PFSK-1 (cell line): ENCODE results near the gene SIMC1.

Source experiments
- FOXP2 ChIP-seq: optimal IDR thresholded peaks from 2 replicates; pipeline ENCODE3; 2011; ENCODE audit warnings: borderline replicate concordance, control low read depth, inconsistent platforms; ENCODE audit not compliant: insufficient read depth; ENCODE audit errors: extremely low read length, extremely low read depth
- POLR2AphosphoS5 ChIP-seq: IDR thresholded peaks from 2 replicates; pipeline ENCODE4 v1.6.1; 2012; ENCODE audit warnings: low read depth, mild to moderate bottlenecking, control low read depth, low read length, moderate library complexity
- SIN3A ChIP-seq: IDR thresholded peaks from 2 replicates; pipeline ENCODE4 v1.6.1; 2012; ENCODE audit warnings: mild to moderate bottlenecking, low read length, moderate library complexity, borderline replicate concordance; ENCODE audit not compliant: insufficient read depth
- TAF1 ChIP-seq: IDR thresholded peaks from 2 replicates; pipeline ENCODE4 v1.6.1; 2012; ENCODE audit warnings: low read length, control low read depth, borderline replicate concordance; ENCODE audit not compliant: insufficient read depth
- TF ChIP-seq, protein P1 (sequence below), 2 experiments: IDR thresholded peaks; 2 replicates each; pipeline versions ENCODE4 v1.6.1 to v1.8.0; 2011 to 2012; ENCODE audit warnings: low read depth in 2 of 2, low read length in 2 of 2, control low read depth in 1 of 2, inconsistent platforms in 1 of 2, mild to moderate bottlenecking in 1 of 2, moderate library complexity in 1 of 2; ENCODE audit not compliant: insufficient read depth in 1 of 2

GRCh38 chr5:176381979-176382378 lies 143.8 kb downstream of the SIMC1 start:
- TF ChIP-seq TAF1 (no peak), FOXP2 (no peak), POLR2AphosphoS5 (no peak), SIN3A (no peak)
- TF ChIP-seq, protein P1, sequence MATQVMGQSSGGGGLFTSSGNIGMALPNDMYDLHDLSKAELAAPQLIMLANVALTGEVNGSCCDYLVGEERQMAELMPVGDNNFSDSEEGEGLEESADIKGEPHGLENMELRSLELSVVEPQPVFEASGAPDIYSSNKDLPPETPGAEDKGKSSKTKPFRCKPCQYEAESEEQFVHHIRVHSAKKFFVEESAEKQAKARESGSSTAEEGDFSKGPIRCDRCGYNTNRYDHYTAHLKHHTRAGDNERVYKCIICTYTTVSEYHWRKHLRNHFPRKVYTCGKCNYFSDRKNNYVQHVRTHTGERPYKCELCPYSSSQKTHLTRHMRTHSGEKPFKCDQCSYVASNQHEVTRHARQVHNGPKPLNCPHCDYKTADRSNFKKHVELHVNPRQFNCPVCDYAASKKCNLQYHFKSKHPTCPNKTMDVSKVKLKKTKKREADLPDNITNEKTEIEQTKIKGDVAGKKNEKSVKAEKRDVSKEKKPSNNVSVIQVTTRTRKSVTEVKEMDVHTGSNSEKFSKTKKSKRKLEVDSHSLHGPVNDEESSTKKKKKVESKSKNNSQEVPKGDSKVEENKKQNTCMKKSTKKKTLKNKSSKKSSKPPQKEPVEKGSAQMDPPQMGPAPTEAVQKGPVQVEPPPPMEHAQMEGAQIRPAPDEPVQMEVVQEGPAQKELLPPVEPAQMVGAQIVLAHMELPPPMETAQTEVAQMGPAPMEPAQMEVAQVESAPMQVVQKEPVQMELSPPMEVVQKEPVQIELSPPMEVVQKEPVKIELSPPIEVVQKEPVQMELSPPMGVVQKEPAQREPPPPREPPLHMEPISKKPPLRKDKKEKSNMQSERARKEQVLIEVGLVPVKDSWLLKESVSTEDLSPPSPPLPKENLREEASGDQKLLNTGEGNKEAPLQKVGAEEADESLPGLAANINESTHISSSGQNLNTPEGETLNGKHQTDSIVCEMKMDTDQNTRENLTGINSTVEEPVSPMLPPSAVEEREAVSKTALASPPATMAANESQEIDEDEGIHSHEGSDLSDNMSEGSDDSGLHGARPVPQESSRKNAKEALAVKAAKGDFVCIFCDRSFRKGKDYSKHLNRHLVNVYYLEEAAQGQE (IDR thresholded peaks at IDR 0.05; ENCODE audit: insufficient read depth in 1 of 2, low read depth in 2 of 2, low read length in 2 of 2) = no peak
